K562 (cell line): ENCODE measurements around the gene HOXB5. TPM values are rescaled to one million over a fixed set of nuclear protein-coding genes. Genes with fewer than 3 reads are reported as not detected.

Experiments
- ARID1B ChIP-seq: fragments of 450-650 bp; IDR thresholded peaks from 2 replicates; pipeline ENCODE4 v1.6.1; 2016; ENCODE audit warnings: antibody characterized with exemption, mild to moderate bottlenecking, inconsistent platforms
- BDP1 ChIP-seq: IDR thresholded peaks from 3 replicates; pipeline ENCODE4 v1.6.1; 2011; ENCODE audit not compliant: insufficient read length, insufficient read depth
- CHD4 ChIP-seq: fragments of 200-600 bp; sonication (generic); IDR thresholded peaks from 3 replicates; pipeline ENCODE4 v1.6.1; 2012; ENCODE audit warnings: low read depth, mild to moderate bottlenecking, mixed read lengths, low read length, inconsistent platforms; ENCODE audit not compliant: insufficient read depth, insufficient replicate concordance, poor library complexity, severe bottlenecking
- CREB3L1 ChIP-seq: fragments of 450-650 bp; IDR thresholded peaks from 2 replicates; pipeline ENCODE4 v1.6.1; 2014; ENCODE audit warnings: low read depth, mild to moderate bottlenecking, moderate library complexity, borderline replicate concordance
- ETS2 ChIP-seq: IDR thresholded peaks from 2 replicates; pipeline ENCODE4 v1.6.1; 2016; ENCODE audit warnings: borderline replicate concordance, missing genetic modification characterization, mild to moderate bottlenecking, moderate library complexity, missing compliant biosample characterization; ENCODE audit not compliant: poor library complexity, severe bottlenecking
- MEF2A ChIP-seq: IDR thresholded peaks from 2 replicates; pipeline ENCODE4 v1.6.1; 2011; ENCODE audit warnings: low read depth, mild to moderate bottlenecking, low read length, moderate library complexity; ENCODE audit not compliant: control insufficient read depth
- NFRKB ChIP-seq: fragments of 450-650 bp; IDR thresholded peaks from 2 replicates; pipeline ENCODE4 v1.6.1; 2016; ENCODE audit warnings: low read depth
- PURB ChIP-seq: sonication (generic); formaldehyde crosslinking; IDR thresholded peaks from 2 replicates; pipeline ENCODE4 v1.9.0; 2021; ENCODE audit warnings: low read depth, mild to moderate bottlenecking, missing genetic modification reagents
- RBM39 ChIP-seq: fragments of 200-400 bp; formaldehyde crosslinking; optimal IDR thresholded peaks from 2 replicates; pipeline ENCODE3; 2018; ENCODE audit warnings: low read depth, low read length
- ZNF217 ChIP-seq: sonication (generic); formaldehyde crosslinking; IDR thresholded peaks from 2 replicates; pipeline ENCODE4 v1.8.0; 2022; ENCODE audit warnings: mild to moderate bottlenecking, missing genetic modification reagents
- ZNF384 ChIP-seq: IDR thresholded peaks from 2 replicates; pipeline ENCODE4 v1.6.1; 2012; ENCODE audit warnings: low read depth, low read length, improper control_type of control experiment
- ZNF76 ChIP-seq: fragments of 250-450 bp; sonication (Bioruptor Pico); IDR thresholded peaks from 2 replicates; pipeline ENCODE4 v1.4.0; 2020; ENCODE audit warnings: mild to moderate bottlenecking, moderate library complexity, borderline replicate concordance
- ZNF79 ChIP-seq: fragments of 250-450 bp; sonication (Bioruptor Pico); IDR thresholded peaks from 2 replicates; pipeline ENCODE4 v1.4.0; 2020; ENCODE audit warnings: low read depth, mild to moderate bottlenecking, moderate library complexity
- polyA plus RNA-seq, 8 experiments: library from polyadenylated mRNA; depleted of rRNA in 4 of 8; stranded (reverse) in 5 of 8; unstranded in 3 of 8; fragments of >200 nt; fragmentation: Nextera tagmentation in 2 of 8; fragmentation: Illumina TruSeq in 1 of 8; extraction: Ambion mirVana in 2 of 8; extraction: Trizol in 1 of 8; gene quantifications; 2 replicates each; pipeline versions ENCODE4 v1.2.1 to v1.2.3, GENCODE V29; 2011 to 2014; ENCODE audit warnings: inconsistent platforms in 1 of 8, missing spikeins in 1 of 8
- total RNA-seq, 7 experiments: library from RNA; depleted of rRNA in 6 of 7; stranded (reverse); fragments of >200 nt in 6 of 7; fragmentation: Illumina TruSeq in 2 of 7; extraction: Trizol in 2 of 7; gene quantifications; 2 replicates each; pipeline versions ENCODE4 v1.2.1 to v1.2.3, GENCODE V29; 2011 to 2021; ENCODE audit warnings: low replicate concordance in 1 of 7
- TF ChIP-seq, protein P1 (sequence below): fragments of 250-450 bp; sonication (Bioruptor Pico); IDR thresholded peaks from 2 replicates; pipeline ENCODE4 v1.4.0; 2020
- TF ChIP-seq, protein P2 (sequence below), 3 experiments: fragments of 200-800 bp in 1 of 3; sonication (Bioruptor generic) in 1 of 3; sonication (generic) in 1 of 3; formaldehyde crosslinking in 1 of 3; IDR thresholded peaks; 2 replicates each; pipeline versions ENCODE4 v1.6.1 to v1.8.0; 2016 to 2022; ENCODE audit warnings: mild to moderate bottlenecking in 2 of 3, missing compliant biosample characterization in 2 of 3, missing genetic modification characterization in 2 of 3, missing genetic modification reagents in 1 of 3
- TF ChIP-seq, protein P3 (sequence below): IDR thresholded peaks from 2 replicates; pipeline ENCODE4 v1.6.1; 2014; ENCODE audit warnings: antibody characterized with exemption

HOXB5 gene
- total and polyA plus RNA-seq, 9 of the 15 experiments (the other 6 are each of a cell fraction or from before 2014, with no cell fraction given), result 0.24 to 2.7 (median 0.65) TPM

DNA sequence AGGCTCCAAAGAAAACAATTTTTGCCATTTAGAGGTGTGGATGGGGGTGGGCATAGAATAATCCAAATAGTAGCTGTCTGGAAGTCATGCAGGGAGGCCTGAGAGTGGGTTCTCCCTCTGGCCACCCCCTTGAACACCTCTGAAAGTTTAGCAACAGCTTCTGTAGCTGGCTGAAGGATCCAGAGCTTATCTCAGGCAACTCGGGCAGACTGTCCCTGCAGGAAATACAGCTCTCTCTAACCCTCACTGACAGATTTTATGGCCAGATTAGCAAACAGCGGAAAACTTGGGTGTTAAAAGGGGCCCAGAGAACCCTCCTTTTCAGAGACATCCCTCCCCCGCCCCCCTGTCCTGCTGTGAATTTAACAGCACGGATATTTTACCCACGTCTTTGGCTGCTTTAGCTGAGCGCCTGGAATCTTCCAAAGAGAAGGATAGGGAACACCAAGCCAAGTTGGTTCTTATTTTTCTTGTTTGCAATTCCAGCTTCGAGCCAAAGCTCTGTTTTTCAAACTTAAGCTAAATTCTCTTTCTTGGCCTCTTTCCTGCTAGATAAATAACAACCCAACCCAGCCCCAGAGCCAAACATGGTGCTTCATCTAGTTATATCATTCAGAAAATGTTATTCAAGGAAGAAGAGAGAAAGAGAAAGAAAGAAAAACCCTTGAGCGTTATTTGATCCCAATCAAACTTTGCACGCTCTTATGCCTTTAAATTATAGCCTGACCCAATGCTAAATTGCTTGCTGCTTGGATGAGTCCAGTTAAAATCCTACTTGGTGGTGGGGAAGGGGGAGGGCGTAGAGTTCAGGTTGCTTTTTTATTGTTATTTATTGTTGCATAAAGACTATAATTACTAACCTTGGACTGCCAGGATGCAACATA is 46.4 kb downstream of the HOXB5 start (continued):
- TF ChIP-seq MEF2A, result no peak
- no peak for TF ChIP-seq ZNF384
- TF ChIP-seq, protein P1, sequence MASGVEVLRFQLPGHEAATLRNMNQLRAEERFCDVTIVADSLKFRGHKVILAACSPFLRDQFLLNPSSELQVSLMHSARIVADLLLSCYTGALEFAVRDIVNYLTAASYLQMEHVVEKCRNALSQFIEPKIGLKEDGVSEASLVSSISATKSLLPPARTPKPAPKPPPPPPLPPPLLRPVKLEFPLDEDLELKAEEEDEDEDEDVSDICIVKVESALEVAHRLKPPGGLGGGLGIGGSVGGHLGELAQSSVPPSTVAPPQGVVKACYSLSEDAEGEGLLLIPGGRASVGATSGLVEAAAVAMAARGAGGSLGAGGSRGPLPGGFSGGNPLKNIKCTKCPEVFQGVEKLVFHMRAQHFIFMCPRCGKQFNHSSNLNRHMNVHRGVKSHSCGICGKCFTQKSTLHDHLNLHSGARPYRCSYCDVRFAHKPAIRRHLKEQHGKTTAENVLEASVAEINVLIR (CRISPR knock-in tag), result 0 out of 2 replicates have a peak, but pooled peaks have one; percentile 3
- TF ChIP-seq, protein P2, sequence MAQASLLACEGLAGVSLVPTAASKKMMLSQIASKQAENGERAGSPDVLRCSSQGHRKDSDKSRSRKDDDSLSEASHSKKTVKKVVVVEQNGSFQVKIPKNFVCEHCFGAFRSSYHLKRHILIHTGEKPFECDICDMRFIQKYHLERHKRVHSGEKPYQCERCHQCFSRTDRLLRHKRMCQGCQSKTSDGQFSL (CRISPR knock-in tag; IDR thresholded peaks at IDR 0.05), result 0 out of 2 replicates have a peak, but pooled peaks have one; percentile 32
- TF ChIP-seq, protein P2 (tag; IDR thresholded peaks at IDR 0.05), result 0 out of 4 replicates have a peak, but pooled peaks of 1 of the 2 experiments have one; percentile 12
- no peak for TF ChIP-seq PURB (CRISPR knock-in tag)
- no peak for TF ChIP-seq ZNF76 (CRISPR knock-in tag)
- TF ChIP-seq ZNF79 (CRISPR knock-in tag), result no peak
- TF ChIP-seq, protein P3, sequence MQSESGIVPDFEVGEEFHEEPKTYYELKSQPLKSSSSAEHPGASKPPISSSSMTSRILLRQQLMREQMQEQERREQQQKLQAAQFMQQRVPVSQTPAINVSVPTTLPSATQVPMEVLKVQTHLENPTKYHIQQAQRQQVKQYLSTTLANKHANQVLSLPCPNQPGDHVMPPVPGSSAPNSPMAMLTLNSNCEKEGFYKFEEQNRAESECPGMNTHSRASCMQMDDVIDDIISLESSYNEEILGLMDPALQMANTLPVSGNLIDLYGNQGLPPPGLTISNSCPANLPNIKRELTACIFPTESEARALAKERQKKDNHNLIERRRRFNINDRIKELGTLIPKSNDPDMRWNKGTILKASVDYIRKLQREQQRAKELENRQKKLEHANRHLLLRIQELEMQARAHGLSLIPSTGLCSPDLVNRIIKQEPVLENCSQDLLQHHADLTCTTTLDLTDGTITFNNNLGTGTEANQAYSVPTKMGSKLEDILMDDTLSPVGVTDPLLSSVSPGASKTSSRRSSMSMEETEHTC, result no peak
- no peak; the same call in 1 of the 2 replicates for TF ChIP-seq NFRKB
- TF ChIP-seq ARID1B, result peak; percentile 91
- no peak for TF ChIP-seq BDP1
- no peak for TF ChIP-seq ETS2 (tag)
- TF ChIP-seq RBM39, result no peak
- TF ChIP-seq CREB3L1, result no peak
- no peak for TF ChIP-seq CHD4
- TF ChIP-seq ZNF217 (CRISPR knock-in tag), result no peak
